A673 (cell line): ENCODE data around the gene SAMD11. TPM values are rescaled to one million over a fixed set of nuclear protein-coding genes. Genes with fewer than 3 reads are reported as not detected.

Source experiments
- BruUV-seq: library from RNA; stranded (reverse); fragments of 400-500 nt; replicated peaks from 2 replicates; lab custom pipeline; 2021; lab: Mats Ljungman, UMichigan
- CTCF ChIA-PET: fragments of 300-600 bp; sonication (Branson Sonifier 250); formaldehyde crosslinking; loops from one replicate; lab custom pipeline; 2022; ENCODE audit warnings: antibody characterized with exemption; lab: Charles Lee
- POLR2A ChIA-PET: fragments of 300-600 bp; sonication (Branson Sonifier 250); formaldehyde crosslinking; loops from one replicate; lab custom pipeline; 2022; ENCODE audit warnings: antibody characterized with exemption; ENCODE audit not compliant: low non-redundant PET; lab: Charles Lee
- DNase-seq: peaks from one replicate; pipeline ENCODE4 v3.0.0-alpha.2; 2015; ENCODE audit warnings: low spot score
- H3K27ac ChIP-seq: fragments of 200-600 bp; sonication (generic); 2 replicates; pipeline ENCODE4 v1.5.1; 2016; ENCODE audit warnings: mixed run types, low read depth, mild to moderate bottlenecking, mixed read lengths, antibody characterized with exemption, low read length; ENCODE audit not compliant: poor library complexity, severe bottlenecking
- H3K27me3 ChIP-seq: fragments of 200-600 bp; sonication (generic); replicated peaks from 2 replicates; pipeline ENCODE4 v1.6.1; 2017; ENCODE audit warnings: mixed run types, low read depth, mild to moderate bottlenecking, mixed read lengths, antibody characterized with exemption, low read length; ENCODE audit not compliant: insufficient read depth, poor library complexity
- H3K36me3 ChIP-seq: fragments of 200-600 bp; sonication (generic); 2 replicates; pipeline ENCODE4 v1.6.1; 2016; ENCODE audit warnings: mixed run types, mild to moderate bottlenecking, mixed read lengths, antibody characterized with exemption, low read length; ENCODE audit not compliant: insufficient read depth, poor library complexity, severe bottlenecking
- H3K4me1 ChIP-seq: fragments of 200-600 bp; sonication (generic); 2 replicates; pipeline ENCODE4 v1.6.1; 2017; ENCODE audit warnings: mixed run types, mild to moderate bottlenecking, mixed read lengths, antibody characterized with exemption, low read length; ENCODE audit not compliant: insufficient read depth, poor library complexity, severe bottlenecking
- H3K4me3 ChIP-seq: fragments of 200-600 bp; sonication (generic); 2 replicates; pipeline ENCODE4 v1.5.1; 2016; ENCODE audit warnings: low read depth, mixed run types, mild to moderate bottlenecking, mixed read lengths, low read length; ENCODE audit not compliant: poor library complexity, severe bottlenecking
- H3K9me3 ChIP-seq: fragments of 200-600 bp; sonication (generic); 2 replicates; pipeline ENCODE4 v1.6.1; 2016; ENCODE audit warnings: mixed run types, low read depth, mild to moderate bottlenecking, mixed read lengths, antibody characterized with exemption, low read length; ENCODE audit not compliant: poor library complexity, severe bottlenecking
- EZH2 ChIP-seq: fragments of 200-600 bp; sonication (generic); IDR thresholded peaks from 2 replicates; pipeline ENCODE4 v1.6.1; 2017; ENCODE audit warnings: borderline replicate concordance, low read depth, mild to moderate bottlenecking, mixed read lengths, antibody characterized with exemption, low read length; ENCODE audit not compliant: poor library complexity, severe bottlenecking
- intact Hi-C: fragments of 100-400 bp; cut with micrococcal nuclease; formaldehyde crosslinking; loops from one replicate; pipeline ENCODE4 v1.10.0; 2022; ENCODE audit not compliant: unreplicated experiment
- total RNA-seq: library from RNA; stranded (reverse); gene quantifications from 2 replicates; pipeline ENCODE4 v1.2.3, GENCODE V29; 2021
- TF ChIP-seq, protein P1 (sequence below): fragments of 300-800, 200-600 bp; sonication (generic); conservative IDR thresholded peaks from 2 replicates; pipeline ENCODE4 v1.5.1; 2017; ENCODE audit warnings: low read depth, mild to moderate bottlenecking, antibody characterized with exemption, low read length, moderate library complexity, mixed read lengths

Gene SAMD11
- total RNA-seq, 1 experiment from 2014 or later = 28.4 TPM

DNA sequence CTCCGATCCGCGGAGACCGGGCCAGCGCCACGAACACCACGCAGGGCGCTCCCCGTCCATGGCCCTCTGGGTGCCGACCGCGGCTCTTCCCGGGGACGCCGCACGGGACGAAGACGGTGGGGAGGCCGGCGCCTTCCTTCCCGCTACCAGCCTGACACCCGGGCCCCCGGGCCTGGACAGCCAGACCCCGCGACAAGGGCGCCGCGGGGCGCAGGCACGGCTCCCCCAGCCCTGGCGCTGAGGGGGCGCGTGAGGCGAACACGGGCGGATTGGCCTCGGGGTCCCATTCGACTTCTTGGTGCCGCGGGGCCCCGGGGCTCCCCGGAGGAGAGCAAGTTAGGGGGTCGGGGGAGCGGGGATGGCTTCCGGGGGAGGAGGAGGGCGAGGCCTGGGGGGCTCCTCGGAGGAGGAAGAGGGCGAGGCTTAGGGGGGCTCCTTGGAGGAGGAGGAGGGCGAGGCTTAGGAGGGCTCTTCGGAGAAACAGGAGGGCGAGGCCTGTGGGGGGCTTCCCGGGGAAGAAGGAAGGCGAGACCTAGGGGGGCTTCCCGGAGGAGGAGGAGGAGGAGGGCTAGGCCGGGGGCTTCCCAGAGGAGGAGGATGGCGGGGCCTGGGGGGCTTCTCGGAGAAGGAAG lies 36.1 kb downstream of the SAMD11 start:
- Histone ChIP-seq H3K27me3 (no peaks in the 10 kb centered on the region), H3K27ac (peak overlapping the region; percentile 65), H3K4me1 (peaks cover 12% of the 10 kb centered on the region), H3K36me3 (peaks cover 29% of the 10 kb centered on the region), H3K9me3 (no peaks in the 10 kb centered on the region), H3K4me3 (peak overlapping the region; percentile 98)
- intact Hi-C loops = no loop called here
- TF ChIP-seq, protein P1, sequence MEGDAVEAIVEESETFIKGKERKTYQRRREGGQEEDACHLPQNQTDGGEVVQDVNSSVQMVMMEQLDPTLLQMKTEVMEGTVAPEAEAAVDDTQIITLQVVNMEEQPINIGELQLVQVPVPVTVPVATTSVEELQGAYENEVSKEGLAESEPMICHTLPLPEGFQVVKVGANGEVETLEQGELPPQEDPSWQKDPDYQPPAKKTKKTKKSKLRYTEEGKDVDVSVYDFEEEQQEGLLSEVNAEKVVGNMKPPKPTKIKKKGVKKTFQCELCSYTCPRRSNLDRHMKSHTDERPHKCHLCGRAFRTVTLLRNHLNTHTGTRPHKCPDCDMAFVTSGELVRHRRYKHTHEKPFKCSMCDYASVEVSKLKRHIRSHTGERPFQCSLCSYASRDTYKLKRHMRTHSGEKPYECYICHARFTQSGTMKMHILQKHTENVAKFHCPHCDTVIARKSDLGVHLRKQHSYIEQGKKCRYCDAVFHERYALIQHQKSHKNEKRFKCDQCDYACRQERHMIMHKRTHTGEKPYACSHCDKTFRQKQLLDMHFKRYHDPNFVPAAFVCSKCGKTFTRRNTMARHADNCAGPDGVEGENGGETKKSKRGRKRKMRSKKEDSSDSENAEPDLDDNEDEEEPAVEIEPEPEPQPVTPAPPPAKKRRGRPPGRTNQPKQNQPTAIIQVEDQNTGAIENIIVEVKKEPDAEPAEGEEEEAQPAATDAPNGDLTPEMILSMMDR = no peak
- TF ChIP-seq EZH2 = no peak
- no peak for DNase-seq
- POLR2A ChIA-PET = no interaction called here
- CTCF ChIA-PET = no interaction called here
- no TSS peak for BruUV-seq

DNA sequence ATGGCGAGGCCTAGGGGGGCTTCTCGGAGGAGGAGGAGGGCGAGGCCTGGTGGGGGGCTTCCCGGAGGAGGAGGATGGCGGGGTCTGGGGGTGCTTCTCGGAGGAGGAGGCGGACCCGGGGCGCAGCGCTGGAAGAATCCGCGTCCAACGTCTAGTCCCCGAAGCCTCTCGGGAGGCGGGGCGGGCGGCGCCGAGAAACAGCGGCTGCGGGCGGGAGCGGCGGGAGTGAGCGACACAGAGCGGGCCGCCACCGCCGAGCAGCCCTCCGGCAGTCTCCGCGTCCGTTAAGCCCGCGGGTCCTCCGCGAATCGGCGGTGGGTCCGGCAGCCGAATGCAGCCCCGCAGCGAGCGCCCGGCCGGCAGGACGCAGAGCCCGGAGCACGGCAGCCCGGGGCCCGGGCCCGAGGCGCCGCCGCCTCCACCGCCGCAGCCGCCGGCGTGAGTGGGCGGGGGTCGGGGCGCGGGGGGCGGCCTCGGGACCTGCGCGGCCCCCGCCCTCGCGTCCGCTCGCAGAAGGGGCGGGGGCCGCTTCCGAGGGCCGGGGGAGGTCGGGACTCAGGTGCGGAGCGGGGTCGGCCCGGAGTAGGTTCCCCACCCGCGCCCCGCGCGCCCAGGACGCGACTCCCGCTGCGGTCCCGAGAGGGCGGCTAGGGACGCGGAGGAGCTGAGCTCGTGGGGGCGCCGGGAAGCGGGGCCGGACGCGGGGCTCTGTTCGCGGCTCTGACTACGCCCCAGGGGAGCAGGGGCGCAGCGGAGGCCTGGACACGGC lies 36.8 kb downstream of the SAMD11 start, which contains the start of gene KLHL17:
Gene KLHL17, plus strand, starts transcription at position 222 of the 769 bp plus-strand sequence. Its CDS starts 110 bp downstream, at position 332.
- intact Hi-C loops = no loop called here
- no TSS peak for BruUV-seq
- H3K9me3 ChIP-seq = no peaks in the 10 kb centered on the region
- CTCF ChIA-PET = no interaction called here
- H3K4me3 ChIP-seq = peak within 1 kb of the TSS; percentile 98
- peak within 1 kb of the TSS; percentile 65 for H3K27ac ChIP-seq
- POLR2A ChIA-PET = no interaction called here
- peak; percentile 91 for DNase-seq
- no peak for TF ChIP-seq EZH2
- TF ChIP-seq, protein P1 = no peak
- no peaks in the 10 kb centered on the region for H3K27me3 ChIP-seq
- H3K36me3 ChIP-seq = peaks cover 22% of the 10 kb centered on the region
- H3K4me1 ChIP-seq = peaks cover 12% of the 10 kb centered on the region

DNA sequence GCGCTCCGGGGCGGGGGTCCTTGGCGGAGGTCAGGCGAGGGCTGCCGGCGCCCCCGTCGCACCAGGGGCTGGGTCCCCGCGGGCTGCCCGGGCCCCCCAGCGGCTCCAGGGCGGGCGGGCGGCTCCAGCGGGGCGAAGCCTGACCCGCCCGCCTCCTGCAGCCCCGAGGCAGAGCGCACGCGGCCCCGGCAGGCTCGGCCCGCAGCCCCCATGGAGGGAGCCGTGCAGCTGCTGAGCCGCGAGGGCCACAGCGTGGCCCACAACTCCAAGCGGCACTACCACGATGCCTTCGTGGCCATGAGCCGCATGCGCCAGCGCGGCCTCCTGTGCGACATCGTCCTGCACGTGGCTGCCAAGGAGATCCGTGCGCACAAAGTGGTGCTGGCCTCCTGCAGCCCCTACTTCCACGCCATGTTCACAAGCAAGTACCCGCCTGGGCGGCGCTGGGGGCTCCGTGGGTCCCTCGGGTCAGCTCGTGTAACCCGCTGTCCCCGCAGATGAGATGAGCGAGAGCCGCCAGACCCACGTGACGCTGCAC lies 37.5 kb downstream of the SAMD11 start:
- Histone ChIP-seq H3K4me1 (peaks cover 12% of the 10 kb centered on the region), H3K9me3 (no peaks in the 10 kb centered on the region), H3K27ac (peak overlapping the region; percentile 65), H3K4me3 (peak overlapping the region; percentile 98), H3K36me3 (peaks cover 16% of the 10 kb centered on the region), H3K27me3 (no peaks in the 10 kb centered on the region)
- TF ChIP-seq EZH2 = no peak
- TF ChIP-seq, protein P1 = no peak
- intact Hi-C loops = no loop called here
- BruUV-seq = no TSS peak
- POLR2A ChIA-PET = no interaction called here
- DNase-seq = no peak
- CTCF ChIA-PET = no interaction called here
